COLO829 (cell line): ENCODE measurements around the gene ACTR2.

Source experiments
- DNase-seq: peaks from one replicate; pipeline ENCODE4 v3.0.0; 2012; ENCODE audit warnings: low spot score

ACTR2 gene

DNA sequence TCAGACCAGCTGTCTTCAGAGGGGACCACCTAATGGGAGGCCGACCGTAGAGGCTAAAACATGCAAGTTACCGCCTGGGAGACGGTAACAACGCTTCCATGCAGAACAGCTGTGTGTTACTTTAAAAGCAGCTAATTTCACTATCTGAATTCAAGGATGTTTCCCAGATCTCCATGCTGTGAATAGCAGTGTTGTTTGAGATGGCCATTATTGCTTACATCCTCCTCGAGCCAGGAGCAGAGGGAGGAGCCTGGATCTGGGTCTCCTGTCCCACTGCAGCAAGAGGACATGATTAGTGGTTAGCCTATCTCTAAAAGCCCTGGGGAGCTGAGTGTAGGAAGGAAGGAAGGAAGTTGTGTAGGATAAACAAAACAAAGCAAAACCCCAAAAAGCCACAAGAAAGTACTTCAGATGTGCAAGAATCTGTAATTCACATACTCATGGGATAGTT is 50.9 kb downstream of the ACTR2 start:
- DNase-seq, result peak; percentile 83

GRCh38 chr2:65279756-65280155 is 52.1 kb downstream of the ACTR2 start:
- no peak for DNase-seq

DNA sequence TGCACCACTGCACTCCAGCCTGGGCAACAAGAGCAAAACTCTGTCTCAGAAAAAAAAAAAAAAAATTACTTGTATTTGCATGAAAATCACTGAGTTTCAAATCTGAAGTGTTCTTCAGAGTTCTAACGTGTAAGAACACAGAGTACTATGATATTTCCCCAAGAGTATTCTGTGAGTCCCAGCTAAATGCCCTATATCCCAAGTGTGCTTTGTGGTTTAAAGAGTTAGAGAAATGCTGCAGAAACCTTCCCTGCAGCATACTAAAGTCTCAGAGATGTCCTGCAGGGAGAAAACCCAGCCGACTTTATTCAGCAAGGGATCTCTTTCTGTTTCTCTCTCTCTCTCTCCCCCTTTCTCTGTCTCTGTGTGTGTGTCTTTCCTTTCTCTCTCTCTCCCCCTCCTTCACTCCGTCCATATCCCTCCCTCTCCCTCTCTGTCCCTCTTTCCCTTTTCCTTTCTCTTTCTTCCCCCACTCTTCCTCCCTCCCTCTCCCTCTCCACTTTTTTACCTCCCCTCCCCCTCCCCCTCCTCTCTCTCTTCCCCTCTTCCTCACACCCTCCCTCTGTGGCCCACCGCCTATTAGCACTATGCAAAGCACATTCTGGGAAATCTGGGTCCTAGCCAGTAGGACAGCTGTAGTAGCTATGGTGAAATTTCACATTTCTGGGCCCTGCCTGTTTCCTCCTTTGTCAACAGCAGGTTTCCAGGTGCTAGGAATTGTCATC is 54.2 kb downstream of the ACTR2 start:
- no peak for DNase-seq

GRCh38 chr2:65282477-65283053 is 54.9 kb downstream of the ACTR2 start:
- DNase-seq, result no peak

DNA sequence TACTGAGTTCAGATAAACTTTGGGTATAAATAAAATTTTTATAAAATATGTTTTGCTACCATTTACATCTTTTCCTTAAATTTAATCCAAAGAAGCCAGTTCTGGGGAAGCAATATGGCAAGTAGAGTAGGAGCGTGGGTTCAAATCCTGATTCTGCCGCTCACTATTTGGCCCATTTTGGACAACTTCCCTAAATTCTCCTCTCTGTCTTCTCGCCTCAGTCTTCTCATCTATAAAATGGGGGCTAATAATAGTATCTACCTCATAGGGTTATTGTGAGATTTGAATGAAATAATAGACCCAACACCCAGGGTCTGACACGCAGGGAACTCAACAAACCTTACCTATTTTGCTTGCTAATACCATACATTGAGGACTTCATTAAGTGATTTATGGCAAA is 59.7 kb downstream of the ACTR2 start:
- no peak for DNase-seq

DNA sequence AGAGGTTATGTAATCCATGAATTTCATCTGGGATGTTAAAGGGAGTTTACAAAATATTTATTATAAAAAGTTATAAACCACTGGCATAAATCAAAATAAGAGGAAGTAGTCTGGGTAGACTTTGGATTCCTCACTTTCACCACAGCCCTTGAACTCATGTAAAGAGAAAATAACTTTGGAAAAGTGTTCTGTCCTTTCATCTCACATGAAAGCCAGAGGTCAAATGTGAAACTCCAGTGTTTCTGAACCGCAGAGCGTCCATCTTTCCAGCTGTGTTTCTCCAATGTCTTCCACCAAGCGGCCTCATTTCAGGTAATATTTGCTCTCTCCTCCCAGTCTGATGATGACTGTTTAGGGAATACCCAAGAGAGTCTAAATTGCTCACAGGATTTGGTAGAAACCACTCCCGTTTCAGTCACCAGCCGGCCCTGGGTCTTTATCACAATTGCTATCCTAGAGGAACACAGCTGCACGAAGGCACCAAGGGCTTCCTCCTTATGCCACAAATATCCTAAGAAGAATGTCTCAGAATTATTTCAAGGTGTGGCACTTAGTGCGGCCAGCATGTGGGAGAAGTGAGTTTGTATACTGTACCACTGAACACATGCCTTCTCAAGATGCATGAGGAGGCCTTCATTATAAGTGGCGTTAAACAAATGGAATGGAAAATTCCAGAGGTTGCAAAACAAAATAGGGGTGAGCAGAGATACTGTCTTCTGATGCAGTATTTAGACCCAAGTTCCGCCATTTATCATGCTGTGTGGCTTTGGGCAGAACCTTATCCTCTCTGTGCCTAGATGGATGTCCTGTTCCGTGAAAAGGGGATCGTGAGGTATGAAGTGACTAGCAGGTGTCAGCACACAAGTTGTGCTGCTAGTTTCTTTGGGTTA is 63.8 kb downstream of the ACTR2 start:
- no peak for DNase-seq

DNA sequence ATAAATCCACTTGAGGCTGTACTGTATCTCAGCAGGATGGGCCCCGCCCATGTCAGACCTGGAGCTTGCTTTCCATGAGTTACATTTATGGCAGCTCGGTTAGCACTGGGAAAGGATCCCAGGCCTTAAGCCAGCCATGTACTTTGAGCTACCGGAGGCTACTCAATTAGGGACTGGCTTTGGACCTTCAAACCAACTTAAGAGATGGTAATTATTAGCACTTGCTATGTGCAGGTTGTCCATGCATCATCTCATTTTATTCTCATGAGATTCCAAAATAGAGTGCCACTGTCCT is 64.4 kb downstream of the ACTR2 start:
- DNase-seq, result no peak

DNA sequence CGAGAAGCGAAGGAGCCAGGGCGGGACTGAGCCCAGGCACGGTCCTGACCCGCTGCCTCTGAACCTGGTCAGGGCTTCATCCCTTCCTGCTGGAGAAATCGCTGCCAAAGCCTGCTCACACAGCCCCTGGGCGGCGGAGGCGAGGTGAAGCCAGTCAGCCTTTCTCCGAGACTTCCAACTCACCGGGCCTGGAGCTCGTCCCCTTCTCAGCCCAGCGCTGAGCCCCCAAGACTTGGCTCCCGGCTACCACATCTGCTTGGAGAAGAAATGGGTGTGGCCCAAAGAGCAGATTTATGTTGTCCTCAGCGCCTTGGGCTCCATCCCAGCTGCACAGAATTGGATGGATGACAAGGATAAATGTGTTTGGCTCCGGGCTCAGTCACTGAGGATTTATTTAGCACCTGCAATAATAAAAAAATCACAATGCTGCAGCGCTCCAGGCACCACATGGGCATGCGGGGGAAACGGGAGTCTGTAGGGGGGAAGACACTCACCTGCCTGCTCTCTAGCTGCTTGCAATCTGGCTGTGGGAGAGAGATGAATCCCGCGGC is 64.9 kb downstream of the ACTR2 start:
- DNase-seq, result no peak

DNA sequence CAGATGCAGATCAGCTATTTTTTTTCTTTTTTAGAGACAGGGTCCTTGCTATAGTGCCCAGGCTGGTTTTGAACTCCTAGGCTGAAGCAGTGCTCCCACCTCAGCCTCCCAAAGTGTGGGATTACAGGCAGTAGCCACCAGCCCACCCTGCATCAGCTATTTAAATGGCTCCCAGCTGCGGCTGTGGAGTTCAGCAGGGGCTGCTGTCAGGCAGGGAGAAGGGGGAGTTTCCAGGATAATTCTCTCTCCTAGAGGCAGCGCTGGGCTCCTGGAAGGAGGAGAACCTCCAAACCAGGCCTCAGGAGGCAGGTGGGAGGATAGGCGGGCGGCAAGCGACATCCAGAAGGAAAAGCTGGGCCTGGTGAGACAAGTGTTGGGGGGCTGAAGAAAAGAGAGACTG is 65.7 kb downstream of the ACTR2 start:
- no peak for DNase-seq

DNA sequence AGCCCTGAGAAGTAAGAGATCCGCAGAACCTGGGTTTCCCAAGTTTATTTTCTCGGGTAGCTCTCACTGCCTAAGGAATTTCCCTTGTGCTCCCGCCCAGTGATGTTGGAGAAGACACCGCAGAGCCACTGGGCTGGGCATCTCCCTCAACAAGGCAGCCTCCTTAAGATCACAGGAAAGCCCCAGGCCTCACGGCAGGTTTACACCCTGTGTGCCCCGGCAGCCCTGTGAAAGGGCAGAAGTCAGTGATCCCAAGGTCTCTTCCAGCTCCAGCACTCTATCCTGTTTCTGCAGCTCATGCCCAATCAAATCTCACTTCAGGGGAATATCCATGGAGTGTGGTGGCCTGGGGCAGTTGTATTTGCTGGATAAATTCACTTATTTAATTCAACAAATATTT is 66.5 kb downstream of the ACTR2 start:
- no peak for DNase-seq

DNA sequence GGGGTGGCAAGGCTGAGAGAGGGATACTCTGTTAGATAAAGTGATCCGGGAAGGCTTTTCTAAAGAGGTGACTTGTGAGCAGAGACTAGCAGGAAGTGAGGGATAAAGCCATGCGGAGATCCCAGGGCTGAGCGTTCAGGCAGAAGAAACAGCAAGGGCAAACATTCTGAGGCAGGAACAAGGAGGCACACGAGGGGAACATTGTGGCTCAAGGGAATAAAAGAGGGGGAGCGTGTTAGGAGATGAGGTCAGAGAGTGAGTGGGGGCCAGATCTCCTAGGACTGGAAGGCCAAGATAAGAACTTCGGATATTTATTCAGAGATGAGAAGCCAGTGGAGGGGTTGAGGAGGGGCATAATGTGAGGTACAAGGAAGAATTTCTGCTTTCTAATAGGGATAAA is 67.1 kb downstream of the ACTR2 start:
- DNase-seq, result no peak

DNA sequence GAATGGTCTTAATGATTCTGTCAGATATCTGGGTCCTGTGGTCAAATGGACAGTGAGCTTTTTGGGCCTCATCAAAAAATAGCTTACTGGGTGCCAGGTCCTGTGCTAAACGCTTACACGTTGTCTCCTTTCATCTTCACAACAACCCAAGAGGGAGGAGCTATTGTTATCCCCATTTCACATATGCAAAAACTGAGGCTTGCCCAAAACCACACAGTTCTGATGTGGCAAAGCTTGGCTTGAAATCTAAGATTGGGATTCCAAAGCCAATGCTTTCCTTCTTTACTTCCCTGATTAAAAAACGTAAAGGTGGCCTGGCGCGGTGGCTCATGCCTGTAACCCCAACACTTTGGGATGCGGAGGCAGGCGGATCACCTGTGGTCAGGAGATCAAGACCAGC is 69.3 kb downstream of the ACTR2 start:
- DNase-seq, result no peak

DNA sequence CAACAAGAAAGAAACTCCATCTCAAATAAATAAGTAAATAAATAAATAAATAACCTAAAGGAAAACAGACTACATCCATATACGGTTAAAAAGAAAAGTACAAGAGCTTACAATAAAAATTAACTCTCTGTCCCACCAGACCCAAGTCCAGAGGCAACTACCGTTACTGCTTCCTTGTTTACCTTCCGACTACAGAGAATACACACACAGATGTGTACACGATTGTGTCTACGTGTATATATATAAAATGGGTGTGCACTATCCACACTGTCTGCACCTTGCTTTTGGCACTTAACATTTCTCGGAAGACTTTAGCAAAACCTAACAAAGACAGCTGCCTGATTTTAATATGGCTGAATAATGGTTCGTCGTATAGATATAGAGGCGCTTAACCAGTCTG is 69.9 kb downstream of the ACTR2 start:
- no peak for DNase-seq

- DNase-seq, result no peak
Measured at GRCh38 chr2:65298089-65298488, 70.5 kb downstream of the ACTR2 start.

DNA sequence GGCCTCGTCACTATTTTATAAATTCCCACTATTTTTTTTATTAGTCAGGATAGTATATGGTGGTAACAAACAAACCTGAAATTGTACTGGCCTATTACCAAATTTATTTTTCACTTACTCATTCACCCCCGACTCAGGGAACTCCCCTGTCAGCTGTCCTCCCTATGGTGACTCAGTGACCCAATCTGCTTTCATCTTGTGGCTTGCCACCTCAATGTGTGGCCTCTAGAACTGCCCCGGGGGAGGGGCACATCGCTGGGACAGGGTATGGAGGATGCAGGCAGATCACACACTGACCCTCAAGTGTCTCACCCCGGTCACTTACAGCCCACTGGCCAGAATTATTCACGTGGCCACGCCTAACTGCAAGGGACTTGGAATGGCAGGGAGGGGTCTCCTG is 71.6 kb downstream of the ACTR2 start:
- DNase-seq, result no peak

DNA sequence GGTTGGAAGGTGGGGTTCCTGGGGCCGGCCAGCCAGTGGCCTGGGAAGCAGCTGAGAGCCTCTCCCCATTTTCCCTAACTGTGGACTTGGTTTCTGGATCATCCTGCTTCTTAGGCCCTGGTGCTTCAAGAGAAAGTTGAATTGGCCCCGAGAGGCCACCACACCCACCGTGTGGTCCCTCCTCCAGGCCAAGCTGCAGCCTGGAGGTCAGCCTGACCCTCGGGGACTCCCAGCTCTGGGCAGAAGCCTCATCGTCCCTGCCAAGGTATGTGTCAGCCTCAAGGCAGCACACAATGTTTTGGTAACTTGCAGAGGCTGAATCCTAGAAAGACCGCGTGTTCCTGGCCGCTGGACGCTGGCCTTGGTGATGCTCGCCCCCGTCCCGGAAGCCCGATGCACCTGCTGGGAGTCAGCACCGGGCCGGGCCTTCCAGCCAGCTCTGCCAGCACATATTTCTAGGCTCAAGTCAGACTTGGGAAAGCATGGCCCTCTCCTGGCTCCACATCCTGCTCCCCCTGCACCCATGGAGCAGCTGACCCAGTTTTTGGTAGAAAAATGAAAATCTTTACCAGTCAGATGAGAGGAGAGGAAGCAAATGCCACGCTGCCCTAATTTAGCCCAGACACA is 72.6 kb downstream of the ACTR2 start:
- no peak for DNase-seq

GRCh38 chr2:65300761-65301711 is 73.4 kb downstream of the ACTR2 start:
- no peak for DNase-seq

GRCh38 chr2:65305934-65306333 is 78.3 kb downstream of the ACTR2 start:
- DNase-seq, result no peak

- no peak for DNase-seq
Measured at GRCh38 chr2:65309699-65310098, 82.1 kb downstream of the ACTR2 start.

DNA sequence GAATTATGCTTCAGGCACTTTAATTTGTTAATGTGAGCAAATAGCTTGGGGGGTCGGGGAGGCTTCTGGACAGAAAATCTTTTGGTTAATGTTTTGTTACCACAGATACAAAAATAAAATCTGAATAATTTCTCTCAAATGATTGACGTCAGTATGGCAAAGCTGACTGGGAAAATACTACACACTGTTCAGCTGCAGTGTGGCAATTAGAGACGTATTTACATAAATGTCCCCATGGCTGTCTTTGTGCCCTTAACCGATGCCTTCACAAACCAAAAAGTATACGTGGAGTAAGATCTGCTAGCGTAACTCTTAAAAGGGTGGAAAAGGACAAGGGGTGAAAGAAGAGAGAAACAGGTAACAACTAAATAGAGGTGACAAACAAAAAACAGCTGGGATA is 83.4 kb downstream of the ACTR2 start:
- no peak for DNase-seq

DNA sequence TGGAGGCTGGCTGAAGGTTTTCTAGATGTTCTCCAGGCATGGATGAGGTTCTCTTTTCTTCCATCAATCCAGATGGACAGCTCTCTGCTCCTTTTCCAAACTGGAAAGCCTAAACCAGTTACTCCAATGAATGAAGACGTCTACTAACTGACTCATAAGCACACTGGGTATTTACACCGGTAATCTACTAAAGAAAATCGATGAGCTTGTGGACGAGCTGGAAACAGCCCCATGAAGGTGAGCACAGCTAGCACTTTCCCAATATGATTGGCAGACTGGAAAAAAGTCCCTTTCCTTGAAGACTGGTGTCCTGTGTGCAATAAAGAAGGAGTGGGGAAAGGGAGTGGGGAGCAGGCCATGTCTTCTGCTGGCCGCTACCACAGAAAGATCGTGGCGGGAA is 84.0 kb downstream of the ACTR2 start:
- DNase-seq, result no peak
